Right cardiac atrium (tissue), 5 donors: ENCODE data around the gene USE1. TPM values are rescaled to one million over a fixed set of nuclear protein-coding genes. Genes with fewer than 3 reads are reported as not detected.

Experiments
- ATAC-seq, 2 donors: fragments of 200-7000 bp; cut with Tn5 transposase; one replicate each; pipeline versions ENCODE4 v1.8.0 to v1.9.1; 2020; ENCODE audit warnings: moderate library complexity in 2 of 2, mild to moderate bottlenecking in 1 of 2
- DNase-seq, 3 donors: peaks; one replicate each; pipeline ENCODE4 v3.0.0-alpha.2; 2020
- H3K27ac ChIP-seq: one replicate; pipeline ENCODE4 v1.5.1; 2013; ENCODE audit warnings: mild to moderate bottlenecking, low read length, control low read depth, moderate library complexity
- H3K27me3 ChIP-seq: one replicate; pipeline ENCODE4 v1.6.1; 2013; ENCODE audit not compliant: control insufficient read depth, insufficient read depth
- H3K4me1 ChIP-seq: one replicate; pipeline ENCODE4 v1.6.1; 2013; ENCODE audit warnings: low read length; ENCODE audit not compliant: control insufficient read depth, insufficient read depth
- H3K4me3 ChIP-seq: one replicate; pipeline ENCODE4 v1.5.1; 2013; ENCODE audit warnings: low read length, control low read depth
- H3K9me3 ChIP-seq: one replicate; pipeline ENCODE4 v1.6.1; 2013; ENCODE audit warnings: low read length; ENCODE audit not compliant: control insufficient read depth
- WGBS: extraction: QIAGEN DNeasy Blood & Tissue Kit; methylation state at CpG from one replicate; pipeline ENCODE4 v1.1.7; 2013; 5-methylcytosine and 5-hydroxymethylcytosine counted together
- intact Hi-C, 4 donors: fragments of 100-400 bp; cut with DNase I; formaldehyde crosslinking; loops; one replicate each; pipeline versions ENCODE4 v1.11.0 to v1.14.0; 2022 to 2023
- polyA plus RNA-seq: library from polyadenylated mRNA; stranded (reverse); fragments of 200-250 nt; gene quantifications from one replicate; pipeline ENCODE4 v1.2.3, GENCODE V29; 2013
- total RNA-seq, 4 donors: library from RNA; stranded (reverse); fragmentation: NEBNext Ultra II Directional; extraction: Animal tissue kit (Norgen Biotek cat#: 25700); gene quantifications; one replicate each; pipeline ENCODE4 v1.2.1, GENCODE V29; 2021
- donor health status: healthy with polysubstance abuse.
- donor health status: DM: no; HTN: yes; CAD: no.
- donor health status: DM: no; HTN: no; CAD: no.
- donor health status: DM: no; HTN: yes; CAD: no; lungs with severe emphysema.
- donor health status: DM: yes; HTN: yes; CAD: no.

The USE1 gene
- total and polyA plus RNA-seq, 5 donors = 19.6 to 49.7 (median 27.9) TPM

- 14% methylated on average over 21 of the region's 21 CpGs for WGBS
- H3K27me3 ChIP-seq = no peaks in the 10 kb centered on the region
- intact Hi-C loops = no loop called here
- ATAC-seq (peak; percentile 3 to 22), DNase-seq (peak; percentile 49 to 85 (median 79))
- H3K9me3 ChIP-seq = no peaks in the 10 kb centered on the region
- H3K4me3 ChIP-seq = peak overlapping the region; percentile 88
- peak overlapping the region; percentile 74 for H3K27ac ChIP-seq
- H3K4me1 ChIP-seq = peaks cover 3% of the 10 kb centered on the region
Observed at GRCh38 chr19:17246681-17247425, 31.7 kb downstream of the USE1 start.

- H3K27me3 ChIP-seq = no peaks in the 10 kb centered on the region
- 67% methylated on average over 21 of the region's 21 CpGs for WGBS
- peaks cover 3% of the 10 kb centered on the region for H3K4me1 ChIP-seq
- H3K9me3 ChIP-seq = no peaks in the 10 kb centered on the region
- intact Hi-C loops = no loop called here
- H3K4me3 ChIP-seq = no peak overlapping the region
- ATAC-seq (no peak), DNase-seq (no peak)
- H3K27ac ChIP-seq = no peak overlapping the region
Observed at GRCh38 chr19:17248011-17248776, 33.0 kb downstream of the USE1 start.

DNA sequence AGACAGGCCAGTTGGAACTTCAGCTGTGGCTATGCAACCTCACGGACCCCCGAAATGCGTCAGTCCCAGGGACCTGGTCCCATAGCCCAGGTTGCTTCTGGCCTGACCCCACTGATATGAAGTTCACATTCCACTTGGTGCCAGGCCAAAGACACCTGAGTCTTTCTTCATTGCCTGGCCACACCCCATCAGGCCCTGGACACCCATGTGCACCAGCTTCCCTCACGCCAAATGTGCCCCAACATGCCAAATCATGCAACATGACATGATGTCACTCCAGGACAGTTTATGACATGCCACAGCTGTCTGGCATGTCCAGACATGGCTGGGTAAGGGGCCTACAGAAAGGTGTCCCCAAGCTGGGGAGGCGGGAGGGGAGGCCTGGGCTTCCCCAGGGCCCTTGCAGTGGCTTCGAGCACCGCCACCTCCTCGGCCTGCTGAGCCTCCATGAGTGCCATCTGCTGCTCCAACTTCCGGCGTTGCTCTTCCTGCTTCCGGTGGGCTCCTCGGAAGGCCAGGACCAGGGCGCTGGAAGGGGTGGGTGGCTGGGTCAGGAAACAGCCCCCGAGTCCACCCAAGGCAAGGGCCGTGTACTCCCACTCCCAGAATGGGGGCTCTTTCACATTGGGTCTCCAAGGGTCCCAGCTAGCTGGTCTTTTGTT, 34.9 kb downstream of the USE1 start:
- peak in 1 of 3 donors; percentile 26 for DNase-seq
- no peak for ATAC-seq
- WGBS = 77% methylated on average over 15 of the region's 15 CpGs
- H3K27ac ChIP-seq = no peak overlapping the region
- no peaks in the 10 kb centered on the region for H3K27me3 ChIP-seq
- H3K4me3 ChIP-seq = no peak overlapping the region
- intact Hi-C loops = no loop called here
- no peaks in the 10 kb centered on the region for H3K9me3 ChIP-seq
- peaks cover 3% of the 10 kb centered on the region for H3K4me1 ChIP-seq

GRCh38 chr19:17254636-17255035, 39.5 kb downstream of the USE1 start:
- H3K4me3 ChIP-seq = no peak overlapping the region
- peak in 1 of 3 donors; percentile 13 for DNase-seq
- 78% methylated on average over 10 of the region's 10 CpGs for WGBS
- no peak for ATAC-seq
- no peaks in the 10 kb centered on the region for H3K9me3 ChIP-seq
- H3K4me1 ChIP-seq = no peaks in the 10 kb centered on the region
- H3K27ac ChIP-seq = no peak overlapping the region
- intact Hi-C loops = no loop called here
- H3K27me3 ChIP-seq = no peaks in the 10 kb centered on the region

GRCh38 chr19:17255150-17255621, 40.0 kb downstream of the USE1 start:
- Histone ChIP-seq H3K4me1 (no peaks in the 10 kb centered on the region), H3K27ac (no peak overlapping the region), H3K27me3 (no peaks in the 10 kb centered on the region), H3K9me3 (no peaks in the 10 kb centered on the region), H3K4me3 (no peak overlapping the region)
- intact Hi-C loops = no loop called here
- WGBS = 73% methylated on average over 18 of the region's 18 CpGs
- DNase-seq (peak in 1 of 3 donors; percentile 37), ATAC-seq (no peak)

DNA sequence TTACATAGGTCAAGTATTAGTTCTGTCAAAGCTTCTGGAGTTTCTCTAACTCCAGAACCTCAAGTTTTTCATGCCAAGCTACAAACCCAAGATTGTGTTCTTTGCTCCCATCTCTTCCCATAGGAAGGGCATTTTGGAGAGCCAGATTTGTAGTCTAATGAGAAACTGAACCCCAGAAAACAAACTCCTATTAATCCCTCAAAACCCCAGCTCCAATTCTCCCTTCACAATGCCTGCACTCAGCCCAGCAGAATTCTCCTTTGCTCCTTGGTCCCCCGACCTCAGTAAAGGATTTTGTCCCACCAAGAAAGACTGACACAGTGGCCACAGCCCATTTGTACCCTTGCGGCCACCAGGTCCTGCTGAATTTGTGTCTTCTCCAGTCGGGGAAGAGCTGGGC, 41.0 kb downstream of the USE1 start:
- Histone ChIP-seq H3K4me1 (no peaks in the 10 kb centered on the region), H3K27me3 (no peaks in the 10 kb centered on the region), H3K9me3 (no peaks in the 10 kb centered on the region), H3K27ac (no peak overlapping the region), H3K4me3 (no peak overlapping the region)
- DNase-seq (no peak), ATAC-seq (no peak)
- 85% methylated on average over 3 of the region's 3 CpGs for WGBS
- intact Hi-C loops = no loop called here

DNA sequence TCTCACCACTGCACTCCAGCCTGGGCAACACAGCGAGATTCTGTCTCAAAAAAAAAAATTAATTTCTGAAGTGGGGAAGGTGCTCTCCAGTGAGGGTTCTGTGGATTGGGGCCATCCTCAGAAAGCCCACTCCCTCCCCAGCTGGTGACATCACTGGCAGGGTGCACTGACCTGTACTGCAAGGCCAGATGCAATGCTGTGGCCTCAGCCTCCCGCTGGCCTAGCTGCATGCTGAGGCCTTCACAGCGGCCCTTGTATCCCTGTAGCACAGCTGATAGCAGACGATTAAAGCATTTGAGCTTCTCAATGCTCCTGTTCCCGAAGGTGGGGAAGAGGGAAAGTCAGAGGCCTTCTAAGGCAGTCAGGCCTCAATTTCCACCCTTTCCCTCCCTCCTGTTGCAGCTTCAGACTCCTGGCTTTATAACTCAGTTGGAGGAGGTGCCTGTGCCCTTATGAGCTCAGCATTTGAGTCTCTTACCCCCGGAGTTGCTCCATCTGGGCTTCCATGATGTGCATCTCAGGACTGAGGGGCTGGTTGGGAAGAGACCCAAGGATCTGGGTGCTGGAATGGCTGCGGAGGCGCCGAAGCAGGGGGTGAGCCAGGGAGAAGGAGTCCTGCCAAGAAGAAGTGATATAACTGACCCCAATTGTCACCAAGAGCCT, 44.1 kb downstream of the USE1 start:
- no peaks in the 10 kb centered on the region for H3K4me1 ChIP-seq
- intact Hi-C loops = no loop called here
- no peaks in the 10 kb centered on the region for H3K9me3 ChIP-seq
- no peak overlapping the region for H3K27ac ChIP-seq
- no peak overlapping the region for H3K4me3 ChIP-seq
- DNase-seq (peak in 1 of 3 donors; percentile 16), ATAC-seq (no peak)
- 91% methylated on average over 9 of the region's 9 CpGs for WGBS
- no peaks in the 10 kb centered on the region for H3K27me3 ChIP-seq

- DNase-seq (peak in 1 of 3 donors; percentile 10), ATAC-seq (no peak)
- no peak overlapping the region for H3K4me3 ChIP-seq
- H3K4me1 ChIP-seq = no peaks in the 10 kb centered on the region
- 53% methylated on average over 1 of the region's 1 CpG for WGBS
- no peaks in the 10 kb centered on the region for H3K27me3 ChIP-seq
- no peaks in the 10 kb centered on the region for H3K9me3 ChIP-seq
- intact Hi-C loops = no loop called here
- H3K27ac ChIP-seq = no peak overlapping the region
Observed at GRCh38 chr19:17259934-17260333, 44.8 kb downstream of the USE1 start.

- no peaks in the 10 kb centered on the region for H3K9me3 ChIP-seq
- no peaks in the 10 kb centered on the region for H3K4me1 ChIP-seq
- ATAC-seq = peak; percentile 74 to 81
- peak; percentile 80 to 91 (median 89) for DNase-seq
- intact Hi-C loops = no loop called here
- H3K4me3 ChIP-seq = no peak overlapping the region
- no peaks in the 10 kb centered on the region for H3K27me3 ChIP-seq
- 25% methylated on average over 15 of the region's 15 CpGs for WGBS
- no peak overlapping the region for H3K27ac ChIP-seq
Observed at GRCh38 chr19:17260842-17261325, 45.7 kb downstream of the USE1 start.

- 49% methylated on average over 16 of the region's 16 CpGs for WGBS
- ATAC-seq (no peak), DNase-seq (peak in 1 of 3 donors; percentile 45)
- Histone ChIP-seq H3K4me1 (no peaks in the 10 kb centered on the region), H3K4me3 (peak overlapping the region; percentile 22), H3K27me3 (no peaks in the 10 kb centered on the region), H3K27ac (no peak overlapping the region), H3K9me3 (no peaks in the 10 kb centered on the region)
- intact Hi-C loops = no loop called here
Observed at GRCh38 chr19:17262557-17262956, 47.4 kb downstream of the USE1 start.
